ENCODE data around the gene BRICD5. TPM values are rescaled to one million over a fixed set of nuclear protein-coding genes. Genes with fewer than 3 reads are reported as not detected.

Gene BRICD5
- total RNA-seq, 6 experiments from 2014 or later = 1.1 to 2.6 (median 1.8) TPM

- H3K4me1 Mint-ChIP-seq (ENCODE audit: low read depth) = peaks cover 4% of the 10 kb centered on the region
- peaks cover 3% of the 10 kb centered on the region; the same call in 1 of the 2 replicates for H3K36me3 Mint-ChIP-seq (ENCODE audit: low read depth)
- no peaks in the 10 kb centered on the region for H3K27me3 Mint-ChIP-seq (ENCODE audit: insufficient read depth)
- no peak overlapping the region for H3K4me3 Mint-ChIP-seq
- no peak for DNase-seq
- no peak overlapping the region for H3K27ac Mint-ChIP-seq
- TF ChIP-seq CTCF (IDR thresholded peaks at IDR 0.05) = no peak
- H3K9me3 Mint-ChIP-seq = no peaks in the 10 kb centered on the region
Measured at GRCh38 chr16:2162676-2163118, 48.0 kb downstream of the BRICD5 start.

- no peak overlapping the region for H3K27ac Mint-ChIP-seq
- no peaks in the 10 kb centered on the region for H3K27me3 Mint-ChIP-seq (ENCODE audit: insufficient read depth)
- H3K9me3 Mint-ChIP-seq = no peaks in the 10 kb centered on the region
- H3K4me3 Mint-ChIP-seq = no peak overlapping the region
- TF ChIP-seq CTCF (IDR thresholded peaks at IDR 0.05) = no peak
- peaks cover 12% of the 10 kb centered on the region for H3K4me1 Mint-ChIP-seq (ENCODE audit: low read depth)
- peaks cover 7% of the 10 kb centered on the region; the same call in 1 of the 2 replicates for H3K36me3 Mint-ChIP-seq (ENCODE audit: low read depth)
- no peak for DNase-seq
Measured at GRCh38 chr16:2161911-2162310, 48.8 kb downstream of the BRICD5 start.

- H3K36me3 Mint-ChIP-seq (ENCODE audit: low read depth) = peaks cover 7% of the 10 kb centered on the region; the same call in 1 of the 2 replicates
- no peaks in the 10 kb centered on the region for H3K27me3 Mint-ChIP-seq (ENCODE audit: insufficient read depth)
- H3K4me3 Mint-ChIP-seq = no peak overlapping the region
- H3K4me1 Mint-ChIP-seq (ENCODE audit: low read depth) = peaks cover 17% of the 10 kb centered on the region
- H3K27ac Mint-ChIP-seq = no peak overlapping the region
- DNase-seq = no peak
- TF ChIP-seq CTCF (IDR thresholded peaks at IDR 0.05) = no peak
- no peaks in the 10 kb centered on the region for H3K9me3 Mint-ChIP-seq
Measured at GRCh38 chr16:2160915-2161551, 49.6 kb downstream of the BRICD5 start.

Other genes starting within 250 kb of the BRICD5 start
- gene RPS2, start 246.0 kb downstream of the BRICD5 start, total RNA-seq (2021; fragmentation: NEBNext Ultra II Directional; extraction: Animal tissue kit (Norgen Biotek cat#: 25700)) = 1,000 to 10,000 TPM; 2,281 to 2,831 (median 2,477) TPM
- not detected for gene RNF151, start 244.0 kb downstream of the BRICD5 start, total RNA-seq (2021; fragmentation: NEBNext Ultra II Directional; extraction: Animal tissue kit (Norgen Biotek cat#: 25700))
- 10 to 100 TPM; 42.4 to 47.3 (median 44.1) TPM for gene TBL3, start 238.8 kb downstream of the BRICD5 start, total RNA-seq (2021; fragmentation: NEBNext Ultra II Directional; extraction: Animal tissue kit (Norgen Biotek cat#: 25700))
- under 1 TPM in 3 of 6 experiments, not detected in 3; 0.28 to 0.46 (median 0.45) TPM for gene NOXO1, start 229.4 kb downstream of the BRICD5 start, total RNA-seq (2021; fragmentation: NEBNext Ultra II Directional; extraction: Animal tissue kit (Norgen Biotek cat#: 25700))
- 10 to 100 TPM; 28.8 to 45.5 (median 40.2) TPM for gene GFER, start 226.7 kb downstream of the BRICD5 start, total RNA-seq (2021; fragmentation: NEBNext Ultra II Directional; extraction: Animal tissue kit (Norgen Biotek cat#: 25700))
- gene SYNGR3, start 220.9 kb downstream of the BRICD5 start, total RNA-seq (2021; fragmentation: NEBNext Ultra II Directional; extraction: Animal tissue kit (Norgen Biotek cat#: 25700)) = 1 to 10 TPM in 5 of 6 experiments, under 1 TPM in 1; 0.96 to 1.4 (median 1.2) TPM
- 10 to 100 TPM; 37.1 to 48.1 (median 40.7) TPM for gene ZNF598, start 201.0 kb downstream of the BRICD5 start, total RNA-seq (2021; fragmentation: NEBNext Ultra II Directional; extraction: Animal tissue kit (Norgen Biotek cat#: 25700))
- 1 to 10 TPM in 4 of 6 experiments, under 1 TPM in 2; 0.57 to 2.1 (median 1.4) TPM for gene NPW, start 191.1 kb downstream of the BRICD5 start, total RNA-seq (2021; fragmentation: NEBNext Ultra II Directional; extraction: Animal tissue kit (Norgen Biotek cat#: 25700))
- 100 to 1,000 TPM; 140 to 177 (median 152) TPM for gene NHERF2, start 184.0 kb downstream of the BRICD5 start, total RNA-seq (2021; fragmentation: NEBNext Ultra II Directional; extraction: Animal tissue kit (Norgen Biotek cat#: 25700))
- 10 to 100 TPM; 23.7 to 31.5 (median 26.4) TPM for gene NTHL1, start 163.0 kb downstream of the BRICD5 start, total RNA-seq (2021; fragmentation: NEBNext Ultra II Directional; extraction: Animal tissue kit (Norgen Biotek cat#: 25700))
- gene TSC2, start 162.9 kb downstream of the BRICD5 start, total RNA-seq (2021; fragmentation: NEBNext Ultra II Directional; extraction: Animal tissue kit (Norgen Biotek cat#: 25700)) = 10 to 100 TPM; 72.0 to 88.3 (median 83.2) TPM
- 100 to 1,000 TPM in 1 of 6 experiments, 10 to 100 TPM in 5; 77.9 to 118 (median 82.5) TPM for gene PKD1, start 75.0 kb downstream of the BRICD5 start, total RNA-seq (2021; fragmentation: NEBNext Ultra II Directional; extraction: Animal tissue kit (Norgen Biotek cat#: 25700))
- gene RAB26, start 62.2 kb downstream of the BRICD5 start, total RNA-seq (2021; fragmentation: NEBNext Ultra II Directional; extraction: Animal tissue kit (Norgen Biotek cat#: 25700)) = 1 to 10 TPM in 1 of 6 experiments, under 1 TPM in 5; 0.31 to 1.2 (median 0.65) TPM
- 10 to 100 TPM; 81.4 to 88.3 (median 85.3) TPM for gene TRAF7, start 55.1 kb downstream of the BRICD5 start, total RNA-seq (2021; fragmentation: NEBNext Ultra II Directional; extraction: Animal tissue kit (Norgen Biotek cat#: 25700))
- gene CASKIN1, start 14.3 kb downstream of the BRICD5 start, total RNA-seq (2021; fragmentation: NEBNext Ultra II Directional; extraction: Animal tissue kit (Norgen Biotek cat#: 25700)) = under 1 TPM; 0.06 to 0.56 (median 0.11) TPM
- gene MLST8, start 5.4 kb downstream of the BRICD5 start, total RNA-seq (2021; fragmentation: NEBNext Ultra II Directional; extraction: Animal tissue kit (Norgen Biotek cat#: 25700)) = 10 to 100 TPM; 32.7 to 39.4 (median 37.5) TPM
- 10 to 100 TPM; 12.8 to 17.8 (median 15.1) TPM for gene PGP, start 4.0 kb upstream of the BRICD5 start, total RNA-seq (2021; fragmentation: NEBNext Ultra II Directional; extraction: Animal tissue kit (Norgen Biotek cat#: 25700))
- gene E4F1, start 12.7 kb upstream of the BRICD5 start, total RNA-seq (2021; fragmentation: NEBNext Ultra II Directional; extraction: Animal tissue kit (Norgen Biotek cat#: 25700)) = 10 to 100 TPM; 15.8 to 19.8 (median 16.7) TPM
- gene DNASE1L2, start 25.6 kb upstream of the BRICD5 start, total RNA-seq (2021; fragmentation: NEBNext Ultra II Directional; extraction: Animal tissue kit (Norgen Biotek cat#: 25700)) = 1 to 10 TPM in 4 of 6 experiments, under 1 TPM in 2; 0.82 to 1.5 (median 1.1) TPM
- 10 to 100 TPM; 30.3 to 47.8 (median 35.4) TPM for gene ECI1, start 40.7 kb upstream of the BRICD5 start, total RNA-seq (2021; fragmentation: NEBNext Ultra II Directional; extraction: Animal tissue kit (Norgen Biotek cat#: 25700))
- 100 to 1,000 TPM; 127 to 163 (median 140) TPM for gene RNPS1, start 57.3 kb upstream of the BRICD5 start, total RNA-seq (2021; fragmentation: NEBNext Ultra II Directional; extraction: Animal tissue kit (Norgen Biotek cat#: 25700))
- 1 to 10 TPM; 1.9 to 3.6 (median 2.4) TPM for gene ABCA3, start 129.9 kb upstream of the BRICD5 start, total RNA-seq (2021; fragmentation: NEBNext Ultra II Directional; extraction: Animal tissue kit (Norgen Biotek cat#: 25700))
- gene CCNF, start 218.6 kb upstream of the BRICD5 start, total RNA-seq (2021; fragmentation: NEBNext Ultra II Directional; extraction: Animal tissue kit (Norgen Biotek cat#: 25700)) = 10 to 100 TPM; 10.9 to 22.3 (median 19.8) TPM
- gene TEDC2, start 249.2 kb upstream of the BRICD5 start, total RNA-seq (2021; fragmentation: NEBNext Ultra II Directional; extraction: Animal tissue kit (Norgen Biotek cat#: 25700)) = 1 to 10 TPM; 3.6 to 8.3 (median 8.0) TPM